ENCODE measurements around the gene TMEM158.

The TMEM158 gene

DNA sequence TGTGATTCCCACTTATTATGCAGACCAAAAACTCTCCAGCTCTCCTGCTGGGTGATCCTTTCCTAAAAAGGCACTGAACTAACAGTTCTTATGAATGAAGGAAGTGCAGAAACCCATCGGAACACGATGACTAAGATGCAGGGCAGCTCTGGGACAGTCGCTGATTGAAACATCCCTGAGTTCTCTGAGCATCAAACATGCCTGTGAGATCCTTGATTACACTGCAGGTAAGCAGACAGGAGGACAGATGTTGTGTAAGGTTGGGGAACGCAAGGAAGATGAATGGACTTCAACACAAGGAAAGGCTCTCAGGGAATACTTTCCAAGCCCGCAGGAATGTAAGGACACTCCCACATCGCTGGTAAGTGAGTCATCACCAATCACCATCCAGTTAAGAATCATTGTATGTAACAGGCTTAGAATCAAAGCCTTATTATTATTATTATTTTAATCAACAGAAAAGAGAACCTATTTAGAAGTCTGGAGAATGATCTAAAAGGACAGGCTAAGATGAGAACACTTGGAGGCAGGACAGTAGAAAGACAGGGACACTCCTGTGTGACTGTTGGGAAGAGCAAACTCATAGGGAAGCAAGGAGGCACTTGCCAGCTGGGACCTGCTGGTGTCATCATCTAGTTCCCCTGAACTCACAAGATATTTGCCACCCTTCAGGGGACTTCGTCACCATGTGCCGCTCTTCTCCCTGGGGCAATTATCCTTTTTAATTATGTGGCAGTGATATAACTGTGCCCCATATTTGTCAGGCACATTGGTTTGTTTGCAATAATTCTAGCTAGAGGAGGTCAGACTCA lies 26.0 kb downstream of the TMEM158 start:
- no peak for DNase-seq

DNA sequence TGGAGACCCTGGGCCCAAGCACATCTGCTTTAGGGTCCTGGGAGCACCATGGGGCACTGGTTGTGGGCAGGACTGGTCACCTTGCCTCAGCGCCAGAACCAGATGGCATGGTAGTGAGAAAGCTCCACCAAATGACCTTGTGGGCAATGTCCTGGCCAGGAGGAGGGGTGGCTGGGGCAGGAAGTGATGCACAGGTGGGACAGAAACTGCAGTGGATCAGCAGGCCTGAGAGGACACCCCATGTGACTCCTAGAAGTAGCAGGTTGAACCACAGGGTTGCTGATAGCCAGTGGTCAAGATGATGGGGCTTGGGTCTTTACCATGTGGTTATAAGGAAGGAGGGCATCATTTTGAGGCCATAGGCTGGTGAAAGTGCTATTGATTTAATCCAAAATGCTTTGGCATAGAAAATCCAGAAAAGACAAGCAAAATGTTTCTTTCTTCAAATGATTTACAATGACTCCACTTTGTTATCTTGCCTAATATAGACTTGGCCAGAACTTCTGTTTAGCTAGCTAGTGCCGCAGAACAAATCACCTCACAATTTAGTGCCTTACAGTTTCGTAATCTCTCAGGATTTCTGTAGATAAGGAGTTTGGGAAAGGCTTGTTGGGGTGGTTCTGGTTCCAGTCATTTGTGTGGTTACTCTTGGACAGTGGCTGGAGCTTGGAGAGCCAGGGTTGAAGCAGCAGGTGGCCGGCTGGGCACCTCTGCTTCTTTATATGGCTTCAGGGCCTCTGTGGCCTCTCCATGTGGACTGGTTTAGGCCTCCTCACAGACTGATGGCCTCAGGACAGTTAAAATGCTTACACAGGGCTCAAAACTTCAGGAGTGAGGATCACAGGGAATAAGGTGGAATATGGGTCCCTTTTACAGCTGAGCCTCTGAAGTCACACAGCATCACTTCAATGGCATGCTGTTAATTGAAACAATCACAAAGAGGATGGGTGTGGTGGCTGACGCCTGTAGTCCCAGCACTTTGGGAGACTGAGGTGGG lies 27.5 kb downstream of the TMEM158 start:
- no peak for DNase-seq

DNA sequence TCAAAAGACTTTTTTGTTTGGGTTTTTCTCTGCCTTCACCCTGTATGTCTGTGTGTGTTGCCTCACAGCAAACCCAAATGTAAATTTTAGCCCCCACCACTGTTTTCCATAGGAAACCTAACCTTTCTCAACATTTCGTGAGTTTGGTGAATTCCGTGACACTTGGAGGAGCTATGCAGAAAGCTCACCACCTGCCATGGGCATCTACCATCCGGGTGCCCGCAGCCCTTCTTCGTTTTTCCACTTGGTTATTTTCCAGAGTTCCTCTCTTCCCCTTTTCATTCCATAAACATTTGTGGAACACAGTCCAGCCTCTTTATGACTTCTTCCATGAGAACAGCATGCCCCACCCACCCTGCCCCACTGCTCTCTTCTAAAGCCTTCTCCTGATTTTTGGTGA lies 31.3 kb downstream of the TMEM158 start:
- no peak for DNase-seq

- no peak for DNase-seq
Observed at GRCh38 chr3:45191924-45192417, 34.1 kb downstream of the TMEM158 start.

GRCh38 chr3:45191424-45191823 lies 34.7 kb downstream of the TMEM158 start:
- DNase-seq = no peak

GRCh38 chr3:45188719-45189659 lies 37.1 kb downstream of the TMEM158 start:
- DNase-seq = no peak

DNA sequence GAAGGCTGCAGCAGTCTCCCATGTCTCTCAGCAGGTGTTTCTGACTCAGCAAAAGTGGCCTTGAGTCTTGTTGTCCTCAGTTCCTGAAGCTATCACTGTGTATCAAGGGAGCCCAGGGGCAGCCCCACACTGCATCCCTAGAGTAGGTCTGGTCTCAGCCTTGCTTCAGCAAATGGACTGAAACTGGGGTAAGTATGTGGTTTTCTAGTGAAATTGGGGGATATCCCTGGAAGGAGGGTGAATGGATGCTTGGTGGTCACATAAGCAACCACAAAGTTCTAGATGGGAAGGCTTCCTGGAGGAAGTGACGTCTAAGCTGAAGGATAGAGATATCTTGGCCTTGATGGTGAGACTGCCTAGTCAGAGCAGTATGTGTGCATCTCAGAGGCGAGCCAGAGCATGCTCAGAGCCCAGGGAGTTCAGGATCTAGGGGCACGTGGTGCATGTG lies 38.4 kb downstream of the TMEM158 start:
- DNase-seq = no peak

- DNase-seq = no peak
Observed at GRCh38 chr3:45186871-45187270, 39.2 kb downstream of the TMEM158 start.

- no peak for DNase-seq
Observed at GRCh38 chr3:45185461-45185860, 40.6 kb downstream of the TMEM158 start.

- DNase-seq = no peak
Observed at GRCh38 chr3:45185052-45185451, 41.0 kb downstream of the TMEM158 start.

GRCh38 chr3:45183872-45184262 lies 42.2 kb downstream of the TMEM158 start:
- no peak for DNase-seq

DNA sequence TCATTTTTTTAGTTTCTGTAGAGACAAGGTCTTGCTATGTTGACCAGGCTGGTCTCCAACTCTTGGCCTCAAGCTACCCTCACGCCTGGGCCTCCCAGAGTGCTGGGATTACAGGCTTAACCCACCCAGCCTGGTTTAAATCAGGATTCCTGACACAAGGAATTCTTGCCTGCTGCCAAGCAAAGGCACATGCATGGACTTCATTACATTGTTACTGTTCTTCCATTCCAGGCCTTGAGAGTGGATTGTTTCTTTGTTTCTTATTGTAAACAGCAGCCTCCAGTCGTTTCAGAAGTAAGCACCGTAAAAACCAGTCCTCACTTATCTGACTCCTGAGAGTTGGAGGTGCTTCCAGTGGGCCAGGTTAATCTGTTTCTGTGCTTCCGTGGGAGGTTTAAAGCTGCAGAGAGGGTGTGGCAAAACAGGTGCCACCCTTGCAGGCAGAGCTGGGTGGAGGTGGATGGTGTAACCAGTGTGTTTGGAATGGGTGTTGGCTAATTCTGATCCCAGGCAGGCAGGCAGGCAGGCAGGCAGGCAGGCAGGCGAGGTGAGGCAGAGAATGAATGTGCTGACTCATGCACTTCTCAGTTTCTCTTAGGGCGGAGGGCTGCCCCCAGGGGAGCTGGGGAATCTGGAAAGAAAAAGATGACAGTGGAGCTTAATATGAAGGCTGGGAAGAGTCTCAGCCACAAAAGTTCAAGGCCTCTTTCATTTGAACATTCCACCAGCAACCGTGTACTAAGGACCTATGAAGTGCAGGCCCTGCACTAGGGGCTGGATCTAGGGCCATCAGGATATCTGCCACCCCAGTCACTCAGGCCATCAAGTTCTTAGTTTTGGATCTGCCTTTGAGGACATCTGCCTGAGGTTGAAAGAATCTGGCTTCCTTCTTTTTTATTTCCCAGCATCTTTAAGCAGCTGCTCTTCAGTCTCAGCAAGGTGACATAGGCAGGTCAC lies 42.9 kb downstream of the TMEM158 start:
- no peak for DNase-seq

DNA sequence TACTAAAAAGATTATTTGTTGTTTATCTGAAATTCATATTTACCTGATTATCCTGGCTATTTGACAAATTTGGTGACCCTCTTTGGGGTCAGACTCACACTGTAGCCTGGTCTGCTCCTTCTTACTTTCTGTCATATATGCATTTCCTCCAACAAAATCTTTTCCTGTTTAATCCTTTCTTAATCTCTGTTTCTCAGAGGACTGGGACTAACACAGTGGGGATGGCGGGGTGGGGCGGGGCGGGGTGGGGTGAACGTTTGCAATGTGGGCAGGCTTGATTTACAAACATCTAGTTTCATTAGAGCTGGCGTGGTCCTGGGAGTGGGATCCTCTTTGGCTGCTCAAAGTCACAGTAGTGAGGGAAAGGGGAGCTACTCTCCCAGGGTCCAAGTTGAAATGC lies 44.6 kb downstream of the TMEM158 start:
- no peak for DNase-seq

GRCh38 chr3:45180899-45181298 lies 45.2 kb downstream of the TMEM158 start:
- no peak for DNase-seq

DNA sequence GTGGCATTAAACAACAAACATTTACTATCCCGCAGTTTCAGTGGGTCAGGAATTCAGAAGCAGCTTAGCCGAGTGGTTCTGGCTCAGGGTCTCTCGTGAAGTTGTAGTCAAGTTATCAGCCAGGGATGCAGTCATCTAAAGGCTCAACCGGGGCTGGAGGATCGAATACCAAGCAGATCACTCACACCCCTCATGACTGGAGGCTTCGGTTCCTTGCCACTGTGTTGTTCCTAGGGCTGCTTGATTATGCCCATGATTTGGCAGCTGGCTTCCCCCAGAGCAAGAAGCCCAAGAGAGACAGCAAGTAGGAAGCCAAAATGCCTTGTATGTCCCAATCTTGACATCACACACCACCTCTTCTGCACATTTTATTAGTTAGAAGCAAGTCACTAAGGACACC lies 46.0 kb downstream of the TMEM158 start:
- DNase-seq = no peak

DNA sequence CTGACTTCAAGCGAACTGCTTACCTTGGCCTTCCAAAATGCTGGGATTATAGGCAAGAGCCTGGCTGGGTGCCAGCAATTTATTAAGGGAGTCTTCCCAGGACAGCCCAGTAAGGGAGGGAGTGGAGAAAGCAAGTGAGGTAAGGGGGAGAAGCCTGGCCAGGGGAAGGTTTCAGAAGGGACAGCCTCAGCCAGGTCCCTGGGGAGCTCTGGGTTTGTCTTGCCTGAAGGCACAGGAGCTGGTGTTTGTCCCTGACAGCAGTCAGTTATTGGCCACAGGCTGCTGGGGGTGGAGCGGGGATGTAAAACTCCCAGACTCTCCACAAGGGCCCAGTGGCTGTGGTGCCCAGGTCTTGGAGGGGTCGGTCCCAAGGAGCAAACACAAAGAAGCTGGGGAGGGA lies 46.9 kb downstream of the TMEM158 start:
- no peak for DNase-seq

GRCh38 chr3:45178183-45179023 lies 47.7 kb downstream of the TMEM158 start:
- no peak for DNase-seq

GRCh38 chr3:45176912-45177311 lies 49.2 kb downstream of the TMEM158 start:
- DNase-seq = no peak

Data from activated CD4-positive, alpha-beta T cell treated with anti-CD3 and anti-CD28 coated beads, Interleukin-2, amount 50 U/mL, for 1 hour (primary cell).